Stimulated activated CD4-positive, alpha-beta T cell treated with anti-CD3 and anti-CD28 coated beads, Interleukin-12 subunit alpha, Interleukin-12 subunit beta, amount 100 ng/mL, for 4 hours (primary cell): ENCODE data around the gene BCAR3.
"Not testable (repeated sequence)": the region's sequence is repeated elsewhere in the genome, so short reads cannot be mapped to it uniquely, and the experiment has no call there.

Experiments used
- DNase-seq: peaks from one replicate; pipeline ENCODE4 v3.0.0-alpha.2; 2020

BCAR3 gene

DNA sequence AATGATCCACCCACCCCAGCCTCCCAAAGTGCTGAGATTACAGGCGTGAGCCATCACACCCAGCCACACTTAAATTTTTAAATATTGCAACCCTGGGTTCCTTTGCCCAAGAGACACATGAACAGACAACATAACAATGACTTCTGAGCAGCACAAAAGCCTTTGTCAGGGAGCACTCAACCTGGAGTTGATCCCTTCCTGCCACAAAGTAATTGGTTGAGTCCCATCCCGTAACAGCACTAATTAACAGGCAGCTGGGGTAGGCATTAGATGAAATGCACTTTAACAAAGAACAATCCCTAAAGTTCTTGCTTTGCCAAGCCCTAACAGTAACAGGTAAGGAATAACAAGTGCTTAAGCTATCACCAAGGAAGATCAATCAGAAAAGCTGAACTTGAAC is 5.9 kb upstream of the BCAR3 start:
- no peak for DNase-seq

DNA sequence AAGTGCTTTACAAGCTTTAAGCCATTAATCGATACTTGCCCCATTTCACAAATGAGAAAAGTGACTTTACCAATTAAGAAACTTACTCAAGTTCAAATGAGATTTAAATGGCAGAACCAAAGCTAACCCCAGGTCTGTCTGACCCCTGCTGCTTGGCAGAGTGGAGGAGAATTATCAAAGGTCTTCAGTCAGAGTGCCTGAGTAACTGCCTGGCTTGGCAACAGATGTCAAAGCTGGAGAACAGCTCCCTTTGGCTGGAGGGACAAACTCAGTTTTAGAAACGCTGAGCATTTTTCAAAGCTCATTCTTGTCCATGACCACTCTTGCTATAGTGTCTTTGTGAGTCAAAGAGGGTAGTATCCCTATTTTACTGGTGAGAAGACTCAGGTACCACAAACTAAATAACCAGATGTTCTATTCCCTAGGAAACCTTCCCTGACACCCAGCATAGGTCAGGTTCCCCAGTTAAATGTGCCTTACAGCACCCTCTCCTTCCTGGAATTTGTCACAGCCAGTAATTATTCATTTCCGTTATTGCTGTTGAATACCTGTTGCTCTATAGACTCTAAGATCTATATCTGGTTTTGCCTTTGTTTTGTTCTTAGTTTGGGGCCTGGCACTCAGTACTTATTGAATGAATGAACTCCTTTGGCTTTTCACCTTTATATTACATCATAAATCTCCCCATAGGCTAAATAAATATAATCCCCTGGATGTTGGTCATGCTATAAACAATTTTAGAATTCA is 5.0 kb upstream of the BCAR3 start:
- DNase-seq, result no peak

DNA sequence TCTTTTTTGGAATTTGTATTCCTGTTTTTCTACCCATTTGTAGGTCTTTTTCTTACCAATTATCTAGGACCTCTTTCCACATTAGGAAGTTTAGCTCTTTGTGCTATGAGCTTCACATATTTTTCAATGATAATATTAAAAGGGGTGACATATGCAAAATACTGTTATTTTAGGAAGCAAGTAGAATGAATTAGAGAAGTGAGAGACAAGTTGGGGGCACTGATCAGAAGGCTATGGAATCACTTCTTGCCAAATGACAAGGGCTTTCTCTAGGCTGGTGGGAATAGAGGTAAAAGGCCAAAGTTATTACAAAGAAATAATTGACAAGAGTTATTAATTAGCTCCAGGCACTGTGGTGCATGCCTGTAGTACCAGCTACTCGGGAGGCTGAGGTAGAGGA is 4.3 kb upstream of the BCAR3 start:
- no peak for DNase-seq

DNA sequence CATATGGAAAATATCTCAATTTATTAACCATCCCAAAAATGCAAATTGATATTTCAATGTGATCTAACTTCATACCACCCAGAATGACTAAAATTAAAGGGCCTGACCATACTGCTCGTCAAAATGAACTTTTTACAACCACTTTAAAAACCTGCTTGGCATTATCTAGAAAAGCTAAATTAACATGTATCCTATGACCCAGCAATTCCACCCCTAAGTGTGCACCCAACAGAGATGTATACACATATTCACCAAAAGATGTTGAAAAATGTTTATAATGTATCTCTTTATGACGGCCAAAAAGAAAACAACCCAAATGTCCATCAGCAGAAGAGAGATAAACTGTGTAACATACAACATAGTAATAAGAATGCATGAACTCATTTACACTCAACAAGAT is 1.6 kb upstream of the BCAR3 start:
- DNase-seq, result no peak

DNA sequence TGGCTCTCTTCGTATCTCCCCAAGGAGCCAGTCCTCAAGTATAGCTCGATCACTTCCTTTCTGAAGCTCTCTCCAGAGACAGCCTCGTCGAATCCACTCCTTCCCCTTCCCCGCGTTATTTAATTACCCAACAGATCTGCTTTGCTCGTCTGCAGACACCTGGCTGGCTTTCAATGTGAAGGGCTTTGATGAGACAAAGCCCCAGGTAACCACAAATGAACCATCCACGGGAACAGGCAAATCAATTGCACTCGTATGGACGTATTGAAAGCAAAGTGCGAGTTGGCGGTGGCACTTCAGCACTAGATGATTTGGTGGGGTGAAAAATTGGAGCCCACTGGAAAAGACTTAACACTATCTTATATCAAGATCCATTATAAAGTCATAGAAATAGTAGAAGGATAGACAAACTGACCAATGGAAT is 364 bp upstream of the BCAR3 start:
- no peak for DNase-seq

DNA sequence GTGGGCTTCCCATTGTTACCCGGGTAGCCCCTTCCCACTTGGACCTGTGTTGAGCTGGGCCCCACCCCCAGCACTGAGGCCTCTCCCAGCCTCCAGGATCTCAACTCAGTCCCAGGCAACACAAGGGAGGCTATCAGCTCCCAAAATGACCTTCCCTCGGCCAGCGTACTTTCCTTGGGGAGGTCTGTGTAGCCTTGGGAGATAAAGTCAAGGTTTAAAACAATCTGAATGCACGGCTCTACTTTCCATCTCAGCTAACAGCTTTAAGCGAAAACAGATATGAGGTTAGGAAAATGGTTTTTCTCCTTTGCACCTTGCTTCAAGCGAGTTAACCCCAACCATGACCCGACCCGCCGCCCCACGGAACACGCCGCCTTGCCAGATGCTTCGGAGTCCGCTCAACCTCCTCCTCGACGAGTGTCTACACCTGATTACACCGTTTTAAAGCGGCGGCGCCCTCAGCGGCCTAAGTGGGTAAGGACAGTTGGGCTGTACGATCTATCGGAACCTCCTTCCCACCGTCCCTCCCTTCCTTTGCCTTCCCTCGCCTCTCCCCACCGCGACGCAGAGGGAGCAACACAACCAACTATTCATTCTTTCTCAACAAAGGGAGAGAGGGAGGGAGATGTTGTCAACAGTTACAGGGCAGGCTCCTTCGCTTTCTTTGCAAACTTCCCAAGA is 1.1 kb downstream of the BCAR3 start:
- DNase-seq, result peak; percentile 40

DNA sequence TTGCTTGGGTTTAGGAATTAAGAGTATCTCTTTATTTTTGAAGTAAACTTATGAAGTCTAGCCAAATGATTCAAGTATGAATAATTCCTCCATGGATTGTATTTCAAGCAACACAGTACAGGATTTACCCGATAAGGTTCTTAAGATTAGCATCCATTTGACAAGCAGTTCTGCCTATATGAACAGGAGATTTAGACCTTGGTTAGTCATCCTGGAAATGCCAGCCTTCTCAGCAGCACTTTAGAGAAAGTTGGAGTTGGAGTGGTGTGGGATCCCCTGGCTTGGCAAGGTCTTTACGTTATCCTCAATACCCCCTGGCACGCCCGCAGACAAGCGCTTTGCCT is 1.6 kb downstream of the BCAR3 start:
- DNase-seq, result no peak

DNA sequence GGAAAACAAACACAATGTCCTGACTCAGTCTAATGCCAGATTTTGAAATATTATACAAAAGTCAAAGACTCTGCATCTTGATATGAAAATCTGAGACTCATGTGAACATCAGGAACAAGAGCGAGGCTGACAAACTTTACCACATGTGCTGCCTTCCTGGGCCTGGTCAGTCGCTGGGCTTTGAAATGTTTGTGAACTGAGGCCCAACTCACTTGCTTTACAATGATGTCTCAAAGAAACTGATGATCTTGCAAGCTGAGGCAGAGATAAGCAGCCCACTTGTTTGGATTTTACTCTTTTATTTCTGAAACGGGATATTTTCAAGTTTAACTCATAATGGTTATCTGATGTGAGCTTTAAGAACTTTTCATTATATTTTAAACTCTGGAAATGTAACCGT is 2.1 kb downstream of the BCAR3 start:
- DNase-seq, result no peak

DNA sequence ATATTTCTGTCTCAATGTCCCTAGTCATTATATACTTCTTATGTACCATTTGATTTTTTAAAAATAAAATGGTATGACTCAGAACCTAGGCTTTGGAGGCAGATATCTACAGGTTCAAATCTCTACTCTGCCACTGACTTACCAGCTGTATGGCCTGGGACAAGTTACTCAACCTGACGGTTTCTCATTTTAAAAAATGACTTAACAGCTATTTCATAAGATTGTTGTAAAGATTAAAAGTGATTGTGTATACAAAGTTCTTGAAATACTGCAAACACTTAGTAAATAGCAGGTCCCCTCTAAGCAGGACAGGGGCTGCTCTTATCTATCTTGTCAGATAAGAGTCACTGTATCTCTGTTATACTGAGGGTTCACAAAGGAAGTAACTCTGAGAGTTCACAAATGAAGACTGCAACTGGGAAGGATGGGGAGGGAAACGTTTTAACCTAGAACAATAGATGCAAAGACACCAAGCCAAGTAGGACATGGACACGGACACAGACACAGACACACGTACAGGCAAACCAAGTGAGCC is 2.6 kb downstream of the BCAR3 start:
- no peak for DNase-seq

DNA sequence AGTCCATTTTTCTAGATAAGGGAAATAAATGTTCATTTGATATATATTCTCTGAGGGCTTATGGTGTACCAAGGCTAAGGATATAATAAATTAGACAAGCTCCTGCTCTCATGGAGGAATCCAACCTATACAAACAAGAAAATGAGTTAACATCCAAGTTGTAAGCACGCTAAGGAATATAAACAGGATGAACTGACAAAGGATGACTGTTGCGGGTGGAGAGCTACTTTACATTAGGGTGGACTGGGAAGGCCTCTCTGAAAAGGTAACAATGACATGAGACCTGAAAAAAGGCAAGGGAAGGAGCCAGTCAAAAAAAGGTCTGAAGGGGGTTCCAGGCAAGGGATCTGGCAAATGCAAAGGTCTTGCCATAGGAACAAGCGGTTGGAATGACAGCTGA is 3.1 kb downstream of the BCAR3 start:
- DNase-seq, result no peak

DNA sequence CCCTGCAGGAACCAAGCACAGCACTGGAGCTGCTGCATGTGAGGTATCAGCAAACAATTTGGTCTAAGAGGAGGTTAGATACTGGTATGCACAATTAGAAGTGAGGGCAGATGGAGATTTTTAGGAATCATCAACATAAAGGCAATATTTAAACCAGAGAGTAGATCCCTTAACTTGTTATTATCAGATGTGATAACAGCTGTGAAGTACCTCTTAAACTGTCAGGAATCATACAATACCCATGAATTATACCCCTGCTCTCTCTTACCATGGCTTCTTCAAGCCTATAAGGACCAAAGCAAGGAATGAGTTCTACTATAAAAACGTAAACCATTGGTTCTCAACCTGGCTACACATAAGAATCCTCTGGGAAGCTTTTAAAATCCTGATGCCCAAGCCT is 3.9 kb downstream of the BCAR3 start:
- no peak for DNase-seq

DNA sequence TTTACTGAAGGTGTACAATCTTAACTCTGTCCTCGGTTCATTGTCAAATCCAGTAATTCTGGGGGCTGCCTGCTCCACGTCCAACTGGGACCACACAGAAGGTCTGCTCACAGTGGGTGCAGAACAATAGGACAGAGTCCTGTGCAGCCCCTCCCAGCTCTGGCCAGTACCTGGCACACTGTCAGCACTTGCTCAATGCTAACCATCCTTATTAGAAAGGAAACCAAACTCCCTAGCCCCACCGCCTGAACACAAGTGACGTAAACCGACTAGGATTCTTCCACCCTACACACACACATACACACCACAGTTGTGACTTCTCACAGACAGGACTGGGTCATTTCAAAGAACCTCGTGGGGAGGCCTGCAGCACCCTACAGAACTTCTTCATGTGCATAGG is 5.2 kb downstream of the BCAR3 start:
- no peak for DNase-seq

DNA sequence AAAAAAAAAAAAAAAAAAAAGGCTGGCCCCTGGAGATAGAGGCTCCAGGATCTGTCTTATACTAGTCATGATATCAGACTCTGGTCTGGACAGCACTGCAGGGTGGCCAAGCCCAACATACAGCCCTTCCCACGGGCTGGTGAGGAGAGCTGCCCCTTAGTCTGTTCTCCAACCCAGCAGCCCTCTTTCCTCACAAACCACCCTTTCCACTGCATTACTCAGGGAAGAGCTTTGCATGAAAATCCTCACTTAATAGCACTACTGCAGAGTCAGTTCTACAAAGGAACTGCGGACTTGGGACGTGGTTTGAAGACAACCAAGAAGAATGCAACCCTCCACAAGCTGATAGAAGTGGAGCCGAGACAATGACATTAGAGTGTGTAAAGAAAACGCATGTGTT is 5.7 kb downstream of the BCAR3 start:
- DNase-seq, result no peak

DNA sequence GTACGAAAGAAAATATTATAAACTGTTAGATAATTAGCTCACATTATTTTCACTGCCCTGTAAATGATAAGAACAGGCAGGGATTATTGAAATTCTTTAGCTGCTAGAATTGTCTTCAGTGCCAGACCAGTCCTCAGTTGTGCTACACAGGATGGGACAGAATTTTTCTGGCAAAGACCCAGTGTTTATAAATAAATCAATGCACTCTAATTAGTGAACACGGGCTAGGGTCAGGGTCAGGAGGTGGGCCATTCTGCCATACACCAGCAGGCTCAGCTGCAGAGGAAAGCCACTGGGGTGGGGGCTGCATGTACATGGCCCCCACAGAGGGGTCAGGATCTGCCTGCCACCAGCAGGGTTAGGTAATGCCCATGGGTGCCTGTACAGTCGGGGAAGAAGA is 6.4 kb downstream of the BCAR3 start:
- DNase-seq, result no peak

DNA sequence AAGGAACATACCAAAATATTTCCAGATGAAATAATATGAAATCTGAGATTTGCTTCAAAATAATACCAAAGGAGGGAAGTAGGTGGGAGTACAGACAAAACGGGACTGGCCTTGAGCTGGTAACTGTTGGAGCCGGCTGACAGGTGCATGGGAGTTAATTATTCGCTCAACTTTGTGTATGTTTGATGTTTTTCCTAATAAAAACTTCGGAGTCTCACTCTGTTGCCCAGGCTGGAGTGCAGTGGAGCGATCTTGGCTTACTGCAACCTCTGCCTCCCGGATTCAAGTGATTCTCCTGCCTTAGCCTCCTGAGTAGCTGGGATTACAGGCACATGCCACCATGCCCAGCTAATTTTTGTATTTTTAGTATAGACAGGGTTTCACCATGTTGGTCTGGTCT is 7.6 kb downstream of the BCAR3 start:
- DNase-seq, result not testable (repeated sequence)

DNA sequence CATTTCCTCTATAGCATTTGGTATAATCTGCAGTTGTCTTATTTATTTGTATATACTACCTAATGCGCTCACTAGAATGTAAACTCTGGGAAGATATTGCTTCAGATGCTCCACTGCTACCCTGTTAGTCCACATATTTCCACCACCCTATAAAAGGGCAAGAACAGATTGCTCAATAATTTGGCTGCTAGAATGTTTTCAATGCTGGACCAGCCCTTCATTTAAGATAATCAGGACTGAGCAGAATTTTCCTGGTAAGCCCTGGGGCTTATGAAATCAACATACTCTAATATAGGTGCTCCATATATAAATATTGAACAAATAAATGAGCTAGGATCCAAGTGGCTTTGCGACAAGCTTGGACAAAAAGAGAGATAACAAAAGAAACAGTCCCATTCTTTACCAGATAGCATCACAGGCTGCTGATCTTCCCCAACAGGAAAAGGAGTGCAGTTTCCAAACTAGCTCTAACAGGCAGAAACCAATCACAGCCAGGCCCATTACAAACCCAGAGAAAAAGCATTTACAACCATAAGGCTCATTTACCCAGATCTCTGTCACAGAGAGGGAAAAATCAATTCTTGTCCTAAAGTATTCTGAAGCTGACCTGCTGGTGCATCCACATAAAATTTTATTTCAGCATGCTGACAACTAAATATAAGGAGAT is 8.3 kb downstream of the BCAR3 start:
- DNase-seq, result no peak

DNA sequence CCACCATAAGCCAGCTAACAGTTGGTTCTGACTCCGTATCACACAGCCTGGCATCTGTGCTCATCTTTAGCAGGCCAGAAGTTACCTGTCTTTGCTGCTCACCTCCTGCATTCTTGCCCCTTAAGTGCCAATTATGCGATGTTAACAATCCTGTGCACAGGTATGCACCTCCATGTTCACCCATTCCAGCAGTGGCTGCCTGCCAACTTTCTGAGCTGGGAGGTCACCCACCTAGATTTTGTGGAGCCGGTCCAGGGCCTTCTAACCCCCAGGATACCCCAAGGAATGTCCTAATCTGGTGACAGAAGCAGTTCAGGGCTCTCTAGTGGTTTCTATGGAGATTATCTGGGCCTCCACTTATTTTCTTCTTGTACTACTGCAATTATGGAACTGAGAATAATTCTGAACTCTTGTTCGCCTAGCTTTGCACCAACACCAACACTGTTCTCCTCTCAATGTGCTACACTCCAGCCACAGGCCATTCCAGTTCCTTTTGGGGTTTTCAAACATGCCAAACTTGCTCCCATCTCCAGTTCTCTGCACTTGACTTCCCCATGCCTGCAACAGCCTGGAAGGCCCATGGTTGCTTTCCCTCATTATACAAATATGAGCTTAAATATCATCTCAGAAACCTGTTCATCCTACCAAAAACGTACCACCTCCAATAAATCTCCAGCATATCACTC is 9.0 kb downstream of the BCAR3 start:
- no peak for DNase-seq

DNA sequence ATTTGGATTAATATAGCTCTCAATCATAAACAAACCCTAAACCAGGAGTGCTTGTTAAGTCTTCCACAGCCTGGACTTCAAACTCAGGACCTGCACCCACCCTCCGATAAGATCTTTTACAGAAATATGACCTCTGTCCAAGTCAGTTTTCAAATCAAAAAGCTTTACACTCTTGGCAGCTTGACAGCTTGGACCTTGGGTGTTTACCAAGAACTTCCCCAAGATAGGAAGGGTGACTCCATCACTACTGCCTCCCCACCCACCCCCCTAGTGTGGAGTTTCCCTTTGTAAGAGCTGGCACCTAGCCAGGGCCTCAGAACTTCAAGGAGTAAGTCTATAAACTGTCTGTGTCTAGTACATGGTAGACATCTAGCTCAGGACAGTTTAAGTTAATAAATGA is 9.6 kb downstream of the BCAR3 start:
- DNase-seq, result no peak

DNA sequence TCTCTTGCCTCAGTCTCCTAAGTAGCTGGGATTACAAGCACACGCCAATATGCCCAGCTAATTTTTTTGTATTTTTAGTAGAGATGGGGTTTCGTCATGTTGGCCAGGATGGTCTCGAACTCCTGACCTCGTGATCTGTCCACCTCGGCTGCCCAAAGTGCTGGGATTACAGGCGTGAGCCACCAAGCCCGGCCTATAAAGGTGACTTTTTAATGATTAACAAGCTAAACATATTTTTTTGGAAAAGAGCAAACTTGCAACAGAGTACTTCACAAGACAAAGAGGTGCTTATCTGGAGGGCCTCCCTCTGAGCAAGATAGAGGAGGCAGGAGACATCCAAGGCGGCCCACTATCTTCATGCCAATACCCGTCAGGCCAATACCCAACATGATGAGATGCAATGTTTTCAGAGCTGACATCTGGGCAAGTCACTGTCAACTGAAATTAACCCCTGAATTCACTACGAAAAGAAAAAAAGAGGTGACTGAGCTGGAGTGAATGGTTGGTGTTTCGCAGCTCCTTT is 10.5 kb downstream of the BCAR3 start:
- no peak for DNase-seq

DNA sequence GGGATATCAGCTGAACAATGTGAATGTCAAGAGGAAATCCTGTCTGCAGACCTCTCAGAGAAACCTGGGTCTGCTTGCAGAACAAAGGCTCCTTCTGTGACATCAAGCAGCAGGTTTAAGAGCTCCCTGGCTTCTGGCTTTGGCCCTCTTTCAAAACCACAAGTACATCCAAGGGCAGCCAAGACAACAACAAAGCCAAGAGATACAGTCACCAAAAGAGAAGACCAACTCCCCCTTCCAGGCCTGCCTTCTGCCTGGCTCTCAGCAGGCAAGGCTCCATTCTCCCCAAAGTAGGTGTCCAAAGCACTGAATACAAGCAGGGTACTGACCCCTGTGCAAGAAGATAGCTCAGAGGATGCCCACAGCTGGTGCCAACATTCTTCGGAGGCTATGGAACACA is 11.5 kb downstream of the BCAR3 start:
- DNase-seq, result no peak

DNA sequence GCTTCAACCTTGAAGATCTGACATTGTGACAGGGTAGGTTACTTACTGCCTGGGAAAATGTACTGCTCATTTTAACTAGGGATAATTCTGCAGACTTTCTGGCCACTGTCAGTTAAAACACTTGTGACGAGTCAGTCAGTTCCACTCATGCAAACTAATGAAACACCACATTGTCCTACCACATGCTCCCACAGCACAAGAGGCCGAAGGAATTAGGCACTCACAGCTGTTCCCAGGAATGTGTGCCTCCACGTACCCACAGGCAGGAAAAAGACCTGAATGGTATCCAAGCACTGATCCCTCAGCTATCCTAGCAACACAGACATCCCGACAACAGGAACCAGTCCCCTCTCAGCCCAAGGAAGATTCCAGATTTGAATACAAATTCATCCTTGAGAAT is 12.3 kb downstream of the BCAR3 start:
- no peak for DNase-seq

DNA sequence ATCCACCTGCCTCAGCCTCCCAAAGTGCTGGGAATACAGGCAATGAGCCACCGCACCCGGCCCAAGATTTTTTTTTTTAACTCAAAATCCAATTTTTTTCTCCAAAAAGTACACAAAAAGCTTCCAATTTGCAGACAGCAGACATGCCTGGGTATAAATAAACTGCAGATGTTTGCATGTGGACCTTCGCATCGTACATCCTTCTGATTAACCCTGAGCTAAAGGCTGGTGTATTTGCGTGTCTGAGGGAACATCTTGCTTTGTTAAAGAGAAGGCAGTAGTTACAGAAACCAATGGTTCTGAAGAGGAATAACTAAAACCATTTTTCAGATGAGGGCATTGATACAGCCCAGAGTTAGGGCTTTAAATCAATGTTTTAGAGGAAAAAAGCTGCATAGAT is 12.7 kb downstream of the BCAR3 start:
- DNase-seq, result no peak

DNA sequence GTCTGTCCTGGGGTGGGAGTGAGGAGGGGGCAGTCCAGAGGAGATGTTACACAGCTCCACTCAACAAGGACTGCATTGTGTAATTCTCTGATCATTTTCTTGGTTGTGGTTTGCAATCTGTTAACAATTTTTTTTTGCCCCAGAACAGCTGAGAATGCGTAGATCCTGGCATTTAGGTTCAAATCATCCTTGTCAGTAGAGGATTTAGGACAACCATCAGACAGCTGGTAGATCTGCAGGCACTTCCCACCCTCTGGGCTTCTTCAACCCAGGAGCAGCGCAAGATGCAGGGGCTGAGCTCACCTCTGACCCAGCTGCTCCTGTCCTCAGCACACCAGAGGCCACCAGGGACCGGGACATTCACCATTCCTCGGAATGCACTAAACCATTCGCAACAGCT is 13.5 kb downstream of the BCAR3 start:
- no peak for DNase-seq
